ENCODE results near the gene ABCG1. TPM values are rescaled to one million over a fixed set of nuclear protein-coding genes. Genes with fewer than 3 reads are reported as not detected.

Gene ABCG1
- total RNA-seq, 4 donors from 2014 or later: 16.1 to 25.9 (median 20.0) TPM

- Histone ChIP-seq H3K27ac (replicated peaks in 1 of 4) (peak overlapping the region; percentile 44 to 90 (median 86)), H3K4me1 (peaks cover 61 to 80% (median 69%) of the 10 kb centered on the region in 4 donors), H3K4me3 (no peak overlapping the region), H3K27me3 (no peaks in the 10 kb centered on the region), H3K9me3 (no peaks in the 10 kb centered on the region), H3K36me3 (no peaks in the 10 kb centered on the region)
- TF ChIP-seq POLR2AphosphoS5 (IDR thresholded peaks at IDR 0.05) (peak in 1 of 2 donors; percentile 25), EP300 (IDR thresholded peaks at IDR 0.05) (no peak)
- intact Hi-C loops (cut with DNase I): no loop called here
- DNase-seq (ENCODE audit: extremely low spot score): no peak
- WGBS: 83% methylated on average over 10 of the region's 10 CpGs
Measured at GRCh38 chr21:42236014-42236413, 17.1 kb downstream of the ABCG1 start.

- 63% methylated on average over 3 of the region's 3 CpGs for WGBS
- Histone ChIP-seq H3K4me1 (peaks cover 55 to 73% (median 62%) of the 10 kb centered on the region in 4 donors), H3K36me3 (no peaks in the 10 kb centered on the region), H3K9me3 (no peaks in the 10 kb centered on the region), H3K27me3 (no peaks in the 10 kb centered on the region), H3K27ac (replicated peaks in 1 of 4) (peak overlapping the region; percentile 44 to 90 (median 86)), H3K4me3 (no peak overlapping the region)
- no peak for TF ChIP-seq POLR2A (IDR thresholded peaks at IDR 0.05; ENCODE audit: low read depth)
- no peak for TF ChIP-seq EP300 (IDR thresholded peaks at IDR 0.05)
- TF ChIP-seq CTCF (IDR thresholded peaks at IDR 0.05): no peak
- no peak for TF ChIP-seq POLR2AphosphoS5 (IDR thresholded peaks at IDR 0.05)
- intact Hi-C loops (cut with DNase I): no loop called here
- DNase-seq (ENCODE audit: extremely low spot score): no peak
Measured at GRCh38 chr21:42236693-42237092, 17.8 kb downstream of the ABCG1 start.

GRCh38 chr21:42237161-42237560 lies 18.2 kb downstream of the ABCG1 start:
- Histone ChIP-seq H3K4me3 (no peak overlapping the region), H3K27ac (replicated peaks in 1 of 4) (no peak overlapping the region), H3K27me3 (no peaks in the 10 kb centered on the region), H3K9me3 (no peaks in the 10 kb centered on the region), H3K36me3 (no peaks in the 10 kb centered on the region), H3K4me1 (peaks cover 50 to 68% (median 57%) of the 10 kb centered on the region in 4 donors)
- DNase-seq (ENCODE audit: extremely low spot score): no peak
- TF ChIP-seq EP300 (IDR thresholded peaks at IDR 0.05): no peak
- TF ChIP-seq CTCF (IDR thresholded peaks at IDR 0.05): no peak
- no peak for TF ChIP-seq POLR2AphosphoS5 (IDR thresholded peaks at IDR 0.05)
- TF ChIP-seq POLR2A (IDR thresholded peaks at IDR 0.05; ENCODE audit: low read depth): no peak
- intact Hi-C loops (cut with DNase I): no loop called here
- WGBS: 92% methylated on average over 5 of the region's 5 CpGs

GRCh38 chr21:42237577-42237976 lies 18.6 kb downstream of the ABCG1 start:
- no peak for DNase-seq (ENCODE audit: extremely low spot score)
- WGBS: 90% methylated on average over 2 of the region's 3 CpGs
- intact Hi-C loops (cut with DNase I): no loop called here
- H3K27ac ChIP-seq (replicated peaks in 1 of 4): no peak overlapping the region
- peaks cover 46 to 64% (median 53%) of the 10 kb centered on the region in 4 donors for H3K4me1 ChIP-seq
- no peaks in the 10 kb centered on the region for H3K9me3 ChIP-seq
- no peaks in the 10 kb centered on the region for H3K36me3 ChIP-seq
- H3K4me3 ChIP-seq: no peak overlapping the region
- no peaks in the 10 kb centered on the region for H3K27me3 ChIP-seq
- TF ChIP-seq CTCF (IDR thresholded peaks at IDR 0.05): no peak

GRCh38 chr21:42238185-42238934 lies 19.4 kb downstream of the ABCG1 start:
- intact Hi-C loops (cut with DNase I): no loop called here
- TF ChIP-seq POLR2AphosphoS5 (IDR thresholded peaks at IDR 0.05): no peak
- no peak for TF ChIP-seq CTCF (IDR thresholded peaks at IDR 0.05)
- TF ChIP-seq EP300 (IDR thresholded peaks at IDR 0.05): no peak
- no peak for TF ChIP-seq POLR2A (IDR thresholded peaks at IDR 0.05; ENCODE audit: low read depth)
- WGBS: 75% methylated on average over 12 of the region's 12 CpGs
- no peak for DNase-seq (ENCODE audit: extremely low spot score)
- no peaks in the 10 kb centered on the region for H3K27me3 ChIP-seq
- H3K36me3 ChIP-seq: no peaks in the 10 kb centered on the region
- no peak overlapping the region for H3K27ac ChIP-seq (replicated peaks in 1 of 4)
- no peaks in the 10 kb centered on the region for H3K9me3 ChIP-seq
- no peak overlapping the region for H3K4me3 ChIP-seq
- peaks cover 38 to 56% (median 45%) of the 10 kb centered on the region in 4 donors for H3K4me1 ChIP-seq

Data from esophagus muscularis mucosa (tissue), 4 donors.